GM19468 (cell line): ENCODE data around the gene CORO2B.

ENCODE experiments used
- ATAC-seq: cut with Tn5 transposase; IDR thresholded peaks from one replicate; pipeline ENCODE4 v1.9.1; 2021; ENCODE audit warnings: mild to moderate bottlenecking, moderate library complexity, moderate number of reproducible peaks; ENCODE audit not compliant: unreplicated experiment; ENCODE audit errors: extremely low read depth

Gene CORO2B

DNA sequence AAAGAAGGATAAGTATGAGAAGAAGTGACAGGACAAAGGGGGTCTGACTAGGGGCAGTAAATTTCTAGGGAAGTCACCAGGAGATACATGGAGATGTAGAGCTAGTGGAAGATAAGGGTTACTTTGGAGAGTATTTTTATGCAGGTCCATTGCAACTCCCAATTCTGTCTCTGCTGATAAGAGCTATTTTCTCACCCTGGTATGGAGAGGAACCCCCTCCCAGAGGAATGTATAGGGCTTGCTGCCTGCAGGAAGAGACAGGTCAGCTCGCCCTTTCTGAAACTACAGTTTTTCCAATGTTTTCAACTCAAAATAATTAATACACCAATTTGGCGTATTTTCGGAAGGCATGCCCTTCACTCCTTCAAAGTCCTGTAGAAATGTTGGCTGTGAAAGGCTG lies 11.4 kb upstream of the CORO2B start:
- no peak for ATAC-seq

DNA sequence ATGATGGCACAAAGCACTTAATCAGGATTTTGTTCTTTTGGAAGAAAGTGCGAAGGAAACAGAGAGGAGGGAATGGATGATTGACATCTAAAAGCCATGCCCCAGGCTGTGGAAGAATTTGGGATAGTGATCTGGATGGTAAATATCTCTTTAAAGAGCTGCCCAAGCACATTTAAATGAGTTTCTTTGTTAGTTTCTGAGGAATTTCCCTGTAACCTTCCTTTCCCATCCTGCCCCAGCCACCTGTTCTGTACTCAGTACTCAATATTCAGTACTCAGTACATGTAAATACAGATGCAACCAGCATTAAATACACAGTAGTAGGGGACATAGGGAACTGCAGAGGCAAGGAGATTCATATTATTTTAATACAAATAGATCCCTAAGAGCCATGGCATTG lies 7.8 kb upstream of the CORO2B start:
- no peak for ATAC-seq

DNA sequence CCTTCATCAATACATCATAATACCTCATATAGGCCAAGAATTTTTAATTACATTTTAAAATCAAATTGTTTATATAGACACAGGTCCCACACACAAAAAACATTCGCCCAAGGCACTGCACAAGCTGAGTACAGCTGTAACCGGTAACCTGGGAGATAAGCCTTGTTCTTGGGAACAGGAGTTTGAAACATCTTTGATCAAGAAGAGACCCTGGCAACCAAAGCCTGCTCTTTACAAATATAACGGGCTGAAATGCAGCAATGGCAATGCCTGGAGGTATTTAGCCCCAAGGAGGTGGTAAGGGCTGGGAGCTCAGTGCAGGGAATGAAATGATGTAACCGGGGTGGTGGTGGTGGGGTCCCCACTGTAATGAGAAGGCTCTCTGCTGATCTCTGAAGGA lies 7.2 kb upstream of the CORO2B start:
- no peak for ATAC-seq

DNA sequence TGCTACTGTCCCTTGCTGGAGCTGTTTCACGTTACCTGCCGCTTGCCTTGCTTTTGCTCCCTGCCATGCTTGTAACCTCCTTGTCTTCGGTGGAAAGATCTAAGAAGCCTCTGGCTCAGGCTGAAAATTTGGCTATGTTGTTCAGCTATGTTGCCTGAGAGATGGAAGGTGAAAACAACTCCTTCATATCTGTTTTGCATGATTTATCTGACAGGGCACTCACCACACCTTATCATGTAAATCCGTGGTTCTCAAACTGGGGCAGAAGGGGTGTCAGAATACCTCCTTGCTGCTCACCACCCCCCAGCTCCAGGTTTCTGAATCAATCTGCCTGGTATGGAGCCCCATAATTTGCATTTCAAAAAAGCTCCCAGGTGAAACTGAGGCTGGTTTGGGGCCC lies 6.5 kb upstream of the CORO2B start:
- no peak for ATAC-seq

DNA sequence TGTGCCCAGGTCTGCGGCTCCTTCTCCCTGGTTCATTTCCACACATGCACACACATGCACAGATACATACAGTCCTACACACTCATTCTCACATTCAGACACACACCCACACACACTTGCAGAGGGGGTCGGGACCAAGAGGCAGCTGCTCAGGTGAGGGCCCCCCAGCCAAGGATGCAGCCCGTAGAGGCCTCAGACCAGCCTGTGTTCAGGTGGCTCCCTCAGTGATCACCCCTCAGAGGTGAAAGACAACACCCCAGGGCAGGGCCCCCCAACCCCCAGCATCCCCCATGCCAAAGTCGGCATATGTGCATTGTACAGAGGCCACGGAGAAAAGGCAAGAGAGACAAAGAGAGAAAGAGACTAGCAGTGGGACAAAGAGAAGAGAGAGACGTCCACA lies 5.9 kb upstream of the CORO2B start:
- no peak for ATAC-seq

DNA sequence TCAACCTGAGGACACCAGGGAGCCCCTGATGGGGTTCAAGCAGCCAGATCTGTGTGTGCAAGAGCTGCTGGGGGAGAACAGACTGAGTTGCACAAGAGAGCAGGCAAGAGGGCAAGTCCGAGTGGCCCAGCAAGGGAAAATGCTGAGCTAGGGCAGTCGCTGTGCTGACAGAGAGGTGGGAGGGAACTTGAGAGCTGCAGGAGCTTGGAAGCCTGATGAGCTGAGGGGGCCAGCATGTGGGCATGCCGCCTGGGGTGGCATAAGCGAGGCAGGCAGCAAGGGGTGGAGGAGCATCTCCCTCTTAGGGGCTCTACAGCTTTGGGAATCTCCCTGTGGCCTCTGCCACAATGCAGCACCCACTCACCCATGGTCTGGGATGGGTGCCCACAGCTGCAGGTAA lies 4.7 kb upstream of the CORO2B start:
- ATAC-seq, result no peak

DNA sequence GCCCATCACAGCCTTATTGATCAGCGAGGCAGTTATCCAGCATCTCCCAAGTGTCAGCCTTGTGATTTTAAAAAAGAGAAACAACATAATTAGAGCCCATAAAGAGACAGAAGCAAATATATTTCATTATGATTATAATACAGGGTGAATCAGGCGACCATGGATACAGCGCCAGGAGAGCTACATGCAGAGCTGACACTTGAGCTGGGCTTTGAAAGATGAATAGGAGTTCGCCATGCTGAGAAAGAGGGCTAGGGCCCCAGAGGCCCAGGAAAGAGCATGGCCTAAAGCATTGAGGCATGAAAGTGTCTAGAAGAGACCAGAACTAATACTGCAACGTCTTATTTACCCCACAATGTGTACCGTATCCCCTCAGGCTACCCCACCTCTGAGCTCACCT lies 4.2 kb upstream of the CORO2B start:
- no peak for ATAC-seq

DNA sequence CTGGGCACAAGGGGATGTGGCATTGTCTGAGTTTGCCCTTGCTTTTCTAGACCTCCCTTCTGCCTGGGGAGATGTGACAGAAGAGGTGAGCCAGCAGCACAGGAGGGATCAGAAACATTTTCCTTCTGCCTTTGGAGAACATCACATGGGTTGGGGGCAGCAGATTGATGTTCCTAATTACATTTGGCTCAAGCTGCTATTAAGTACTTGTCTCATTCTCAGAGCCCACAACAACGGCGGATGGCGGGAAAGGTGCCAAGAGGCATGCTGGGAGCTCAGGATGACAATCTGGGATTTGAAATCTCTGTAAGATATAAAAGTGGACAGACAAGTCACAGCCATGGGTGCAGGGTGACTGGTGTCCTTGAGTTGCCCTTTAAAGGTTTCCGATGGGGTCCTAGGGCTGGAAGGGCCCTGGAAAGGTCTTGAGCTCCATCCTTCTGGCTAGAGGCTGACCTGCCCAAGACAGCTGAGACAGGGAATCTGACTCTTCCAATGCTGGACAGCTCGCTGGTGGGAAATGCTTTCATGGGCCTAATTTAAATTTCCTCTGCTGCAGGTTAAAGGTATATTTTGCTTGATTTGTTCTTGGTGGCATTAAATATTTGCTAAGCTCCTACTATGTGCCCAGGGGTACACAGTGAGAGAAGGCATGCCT lies 2.4 kb upstream of the CORO2B start:
- ATAC-seq, result no peak

DNA sequence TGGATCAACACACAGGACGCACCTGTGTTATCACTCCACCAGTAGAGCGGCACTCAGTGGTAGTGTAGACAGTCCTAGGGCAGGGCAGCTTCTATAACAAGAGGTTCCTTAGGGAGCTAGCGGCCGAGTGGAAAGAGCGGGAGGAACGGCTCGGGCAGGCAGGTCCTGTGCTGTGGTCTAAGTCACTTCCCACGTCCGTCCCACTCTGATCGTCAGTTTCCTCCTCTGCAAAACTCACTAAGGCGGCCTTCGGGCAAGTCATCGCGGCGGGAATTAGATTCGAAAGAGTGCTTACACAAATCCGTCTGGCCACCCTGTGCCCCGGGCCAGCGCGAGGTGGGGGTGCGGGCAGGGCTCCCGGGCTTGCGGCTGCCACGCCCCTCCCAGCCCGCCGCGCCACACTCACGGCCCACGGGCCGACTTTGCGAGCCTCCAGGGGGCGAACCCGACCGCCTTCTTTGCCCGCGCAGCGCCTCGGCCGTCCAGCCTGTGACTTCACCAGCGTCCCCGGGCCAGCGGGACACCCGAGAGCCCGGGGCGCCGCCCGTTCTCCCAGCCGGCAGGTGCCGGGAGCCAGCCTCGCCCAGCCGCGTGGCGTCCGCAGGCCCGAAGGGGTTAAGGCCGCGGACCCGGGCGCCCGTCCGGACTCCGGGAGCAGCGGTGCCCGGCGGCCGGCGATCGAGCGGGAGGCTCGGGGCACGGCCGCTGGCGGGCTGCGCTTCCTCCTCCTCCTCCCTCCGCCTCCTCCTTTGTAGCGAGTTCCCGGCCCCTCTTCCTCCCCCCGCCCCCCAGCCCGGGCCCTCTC lies 416 bp upstream of the CORO2B start:
- no peak for ATAC-seq

DNA sequence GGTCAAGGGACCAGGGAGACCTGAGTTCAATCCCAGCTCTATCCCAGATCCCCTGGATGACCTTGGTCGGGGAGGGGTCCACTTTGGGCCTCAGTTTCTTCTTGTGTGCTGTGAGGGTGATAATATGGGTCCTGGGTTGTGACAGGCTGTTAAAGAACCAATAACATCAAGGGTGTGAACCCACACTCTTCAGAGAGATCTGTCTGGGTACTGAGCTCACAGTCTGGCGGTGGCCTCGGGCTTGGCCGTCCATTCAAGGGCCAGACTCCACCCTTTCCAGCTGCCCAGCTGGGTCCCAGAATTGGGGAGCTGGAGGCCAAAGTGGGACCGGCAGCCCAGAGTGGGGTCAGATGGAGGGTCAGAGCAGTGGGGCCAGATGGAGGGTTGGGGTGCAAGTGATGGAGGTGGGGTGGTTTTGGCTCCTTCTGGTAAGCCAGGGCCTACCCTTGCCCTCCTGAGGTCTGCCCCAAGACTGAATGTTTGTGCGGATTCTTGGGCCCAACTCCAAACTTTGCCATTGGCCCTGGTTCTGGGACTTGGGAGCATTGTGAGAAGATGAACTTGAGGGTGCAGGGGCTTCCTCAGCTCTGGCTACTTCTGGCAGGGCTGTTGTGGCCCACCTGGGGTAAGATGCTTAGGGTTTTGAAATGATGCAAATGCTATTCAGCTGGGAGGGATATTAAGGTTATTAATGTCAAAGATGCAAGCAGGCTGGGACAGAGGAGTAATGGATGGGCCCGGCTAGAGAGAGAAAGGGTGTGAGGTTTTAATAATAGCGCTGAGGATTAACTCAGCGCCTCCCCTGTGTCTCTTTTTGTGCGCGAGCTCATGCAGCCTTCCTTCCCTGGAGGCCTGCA lies 1.5 kb downstream of the CORO2B start:
- no peak for ATAC-seq

DNA sequence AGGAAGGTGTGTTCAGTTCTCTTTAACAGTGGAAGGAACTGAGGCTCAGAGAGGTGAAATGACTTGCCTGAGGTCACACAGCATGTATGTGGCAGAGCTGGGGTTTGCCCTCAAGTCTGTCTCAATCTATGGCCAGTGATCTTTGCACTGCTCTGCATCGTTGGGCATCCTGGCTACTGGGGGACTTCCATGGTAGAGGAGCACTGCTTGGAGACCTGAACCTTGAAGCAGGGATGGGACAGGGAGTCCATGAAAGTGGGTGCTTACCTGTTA lies 2.0 kb downstream of the CORO2B start:
- ATAC-seq, result no peak

DNA sequence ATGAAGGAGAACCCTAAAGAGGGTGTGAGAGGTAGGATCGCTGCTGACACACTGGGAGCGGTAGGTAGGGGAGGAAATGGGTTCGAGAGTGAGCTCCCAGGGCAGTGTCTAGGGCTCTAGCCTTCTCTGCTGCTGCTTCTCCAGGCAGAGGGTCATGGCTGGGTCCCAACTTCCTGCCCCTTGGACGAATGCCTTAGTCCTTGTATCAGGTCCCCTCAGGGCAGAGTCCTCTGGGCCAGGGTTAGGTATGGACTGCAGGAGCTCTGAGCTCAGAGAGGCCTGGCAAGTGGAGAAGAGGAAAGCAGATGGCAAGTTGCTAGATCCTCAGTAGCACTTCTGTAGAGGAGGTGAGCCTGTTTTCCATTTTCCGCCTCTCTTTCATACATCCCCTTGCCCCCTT lies 2.9 kb downstream of the CORO2B start:
- no peak for ATAC-seq

DNA sequence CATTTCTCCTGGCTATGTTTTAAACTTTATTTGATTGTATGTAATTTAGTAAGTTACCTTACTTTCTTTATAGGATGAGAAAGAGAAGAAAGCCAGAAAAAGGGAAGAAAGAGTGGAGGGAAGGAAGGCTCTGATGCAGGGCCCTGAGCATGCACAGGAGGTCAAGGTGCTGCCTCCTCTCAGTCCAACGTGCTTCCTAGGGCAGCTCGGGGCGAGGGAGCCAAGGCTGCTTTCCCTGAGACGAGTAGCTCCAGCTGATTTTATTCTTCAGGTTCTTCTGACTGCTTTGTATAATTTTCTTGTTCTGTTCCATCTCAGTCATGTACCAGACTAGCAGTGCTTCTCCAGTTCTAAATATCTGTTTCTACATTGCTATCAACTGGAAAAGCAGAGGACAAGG lies 3.4 kb downstream of the CORO2B start:
- ATAC-seq, result no peak

DNA sequence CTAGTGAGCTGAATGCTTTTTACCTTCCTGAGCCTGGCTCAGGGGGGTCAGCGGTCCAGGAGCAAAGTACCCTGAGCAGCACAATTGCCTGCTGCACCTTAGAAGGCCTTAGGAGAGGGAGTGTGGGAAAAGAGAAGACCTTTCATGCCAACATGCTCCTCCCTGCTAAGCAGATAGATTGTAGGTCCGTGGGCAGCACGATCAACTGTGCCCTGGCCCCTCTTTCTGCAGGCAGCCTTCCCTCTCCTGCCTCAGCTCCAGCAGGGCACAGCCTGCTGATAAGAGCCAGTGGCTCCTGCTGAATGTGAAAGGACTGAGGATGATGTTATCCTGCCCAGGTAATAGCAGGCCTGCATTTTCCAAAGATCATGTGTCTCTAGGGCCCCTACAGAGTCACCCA lies 4.1 kb downstream of the CORO2B start:
- ATAC-seq, result no peak

DNA sequence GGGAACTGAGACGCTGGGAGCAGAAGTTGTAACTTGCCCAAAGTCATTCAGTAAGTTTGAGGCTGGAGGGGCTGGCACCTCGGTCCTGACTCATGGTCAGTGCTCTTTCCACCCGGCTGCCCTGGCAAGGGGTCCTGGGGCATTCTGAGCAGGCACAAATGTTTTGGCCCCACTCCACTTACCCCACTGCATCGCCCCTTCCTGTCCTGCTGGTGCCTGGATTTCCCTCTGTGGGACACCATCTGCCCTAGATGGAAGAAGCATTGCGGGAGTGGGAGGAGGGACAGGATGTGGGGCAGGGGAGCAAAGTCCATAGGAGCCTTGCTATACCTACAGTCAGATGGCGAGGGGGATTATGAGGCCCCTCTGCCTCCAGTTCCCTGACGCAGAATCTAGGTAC lies 4.5 kb downstream of the CORO2B start:
- no peak for ATAC-seq

DNA sequence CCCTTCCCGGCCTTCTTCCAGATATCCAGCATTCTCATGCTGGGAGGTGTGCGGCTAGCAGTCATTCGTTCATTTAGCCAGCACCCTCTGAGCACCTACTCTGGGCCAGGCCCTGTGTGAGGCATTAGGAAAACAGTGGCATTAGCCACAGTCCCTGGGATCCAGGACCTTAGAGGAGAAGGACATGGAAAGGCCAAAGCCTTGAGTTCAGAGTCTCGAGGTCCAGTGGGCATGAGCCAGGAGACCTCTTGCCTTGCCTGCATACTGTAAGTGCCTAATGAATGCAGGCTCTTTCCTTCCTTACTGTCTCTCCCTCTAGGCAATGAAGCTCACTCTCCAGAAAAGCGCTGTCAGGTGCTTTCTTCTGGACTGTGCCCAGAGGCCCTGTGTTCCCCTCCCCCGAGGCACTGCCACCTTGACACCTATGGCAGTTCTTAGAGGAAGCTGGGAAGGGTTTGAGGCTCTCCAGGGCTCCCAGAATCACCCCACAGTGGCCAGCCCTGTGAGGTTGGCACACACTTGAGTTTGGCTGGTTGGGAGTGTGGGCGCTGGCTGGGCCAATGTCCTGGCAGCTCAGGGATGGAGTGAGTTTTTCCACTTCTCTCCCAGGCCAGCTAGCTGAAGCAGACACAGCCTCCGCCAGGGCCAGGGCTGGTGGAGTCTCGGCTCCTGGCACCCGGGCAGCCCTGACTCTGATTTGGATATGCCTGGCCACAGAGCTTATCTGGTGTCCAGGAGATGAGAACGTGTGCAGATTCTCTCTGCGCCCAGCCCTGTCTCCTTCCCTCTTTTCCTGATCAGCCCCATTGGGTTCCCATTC lies 5.4 kb downstream of the CORO2B start:
- ATAC-seq, result no peak

DNA sequence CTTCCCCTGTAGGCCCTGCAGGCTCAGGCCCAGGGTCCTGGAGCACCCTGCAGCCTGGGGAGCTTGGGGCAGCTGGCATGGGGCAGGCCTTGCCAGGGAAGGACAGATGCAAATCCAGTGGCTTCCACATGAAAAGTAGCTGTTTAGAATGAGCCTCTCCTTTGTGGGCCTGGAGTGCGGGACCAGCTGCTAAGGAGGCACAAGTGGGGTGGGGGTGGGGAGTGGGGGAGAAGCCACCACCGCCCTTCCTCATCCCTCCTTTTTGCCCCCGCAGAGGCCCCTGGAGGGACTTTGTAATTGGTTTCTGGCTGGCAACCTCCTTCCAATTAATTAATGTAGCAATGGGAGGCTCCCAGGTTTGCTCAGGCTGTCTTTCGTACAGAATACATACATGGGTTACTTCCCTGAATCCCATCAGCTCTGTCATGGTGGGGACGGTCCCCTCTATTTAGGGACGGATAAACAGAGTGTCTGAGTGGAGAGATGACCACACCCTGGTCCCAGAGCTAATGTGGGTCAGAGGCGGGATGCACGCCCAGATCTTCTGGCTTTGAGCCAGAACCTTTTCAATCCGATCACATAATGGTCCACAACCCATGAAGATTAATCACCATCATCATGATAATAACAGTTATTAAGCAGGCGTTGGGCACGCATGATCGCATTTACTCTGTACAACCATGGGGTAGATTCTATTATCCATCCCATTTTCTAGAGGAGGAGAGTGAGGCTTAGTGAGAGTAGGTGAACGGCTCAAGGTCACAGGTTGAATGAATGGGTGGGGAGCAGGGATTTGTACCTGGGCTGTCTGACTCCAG lies 6.2 kb downstream of the CORO2B start:
- ATAC-seq, result no peak

DNA sequence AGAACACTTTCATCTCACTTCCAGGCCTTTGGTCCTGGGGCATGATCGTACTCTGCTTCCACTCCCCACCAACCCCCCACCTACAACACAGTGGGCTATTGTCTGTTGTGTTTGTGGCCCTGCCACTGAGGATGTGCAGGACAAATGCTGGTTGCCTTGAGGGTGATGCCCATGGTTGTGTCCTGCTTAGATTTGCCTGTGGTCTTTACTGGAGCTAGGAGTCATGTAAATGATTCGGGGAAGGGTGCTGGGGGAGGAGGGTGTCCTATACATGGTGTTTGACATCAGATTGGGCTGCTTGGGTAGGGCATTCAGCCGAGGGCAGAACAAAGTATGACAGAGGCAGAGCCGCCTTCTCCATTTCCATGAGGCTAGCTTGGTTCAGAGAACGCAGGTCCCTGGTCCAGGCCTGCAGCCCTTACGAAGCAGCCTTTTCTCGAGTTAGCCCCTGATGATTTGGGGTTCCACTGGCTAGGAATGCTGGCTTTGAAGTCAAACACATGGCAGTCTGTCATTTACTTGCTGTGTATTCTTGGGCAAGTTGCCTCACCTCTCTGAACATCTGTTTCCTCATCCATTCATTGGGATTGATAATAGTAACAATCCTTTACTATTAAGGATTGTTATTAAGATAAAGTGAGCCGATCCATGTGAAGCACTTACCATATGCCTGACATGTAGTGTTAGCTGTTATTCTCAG lies 6.9 kb downstream of the CORO2B start:
- no peak for ATAC-seq

DNA sequence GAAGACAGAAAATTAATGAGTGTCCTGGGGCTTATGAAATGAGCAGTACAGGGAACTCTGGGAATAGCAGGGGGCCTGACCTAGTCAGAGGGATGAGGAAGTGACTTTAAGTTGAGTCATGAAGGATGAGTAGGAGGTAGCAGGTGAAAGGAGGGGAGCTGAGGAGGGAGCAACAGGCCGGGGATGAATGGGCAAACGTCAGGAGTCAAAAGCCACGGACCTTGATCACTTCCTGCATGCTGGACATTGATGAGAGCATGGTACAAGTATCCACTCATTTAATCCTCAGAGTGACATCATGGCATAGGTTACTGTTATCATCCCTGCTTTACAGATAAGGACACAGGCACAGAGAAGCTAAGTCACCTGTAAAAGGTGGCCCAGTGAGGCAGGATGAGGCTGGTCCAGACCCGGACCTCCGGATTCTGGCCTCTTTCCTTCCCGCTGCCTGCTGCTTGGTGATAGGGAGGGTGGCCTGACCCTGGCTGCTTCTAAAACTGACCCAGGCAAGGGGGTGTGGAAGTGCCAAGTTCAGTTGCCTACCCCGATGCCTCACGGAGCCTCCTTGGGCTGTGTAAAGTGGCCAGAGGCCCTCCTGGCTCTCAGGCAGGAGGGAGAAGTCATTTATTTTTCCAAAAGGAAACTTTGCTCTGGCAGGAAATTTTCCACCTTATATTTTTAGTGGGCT lies 7.6 kb downstream of the CORO2B start:
- no peak for ATAC-seq
